Cerebellar nuclear complex (tissue), 1 donor: ENCODE data around the gene ROS1.
"Not testable (repeated sequence)": the region's sequence is repeated elsewhere in the genome, so short reads cannot be mapped to it uniquely, and the experiment has no call there.

ENCODE experiments used
- DNase-seq, 2 experiments: peaks; one replicate each; lab custom pipeline; 2025; lab: John Stamatoyannopoulos, UW

Gene ROS1

GRCh38 chr6:117425431-117426153 is at the start of gene ROS1:
TSS of gene ROS1 (minus strand) at chr6:117425942. CDS start at chr6:117425656, 286 bp downstream.
- no peak for DNase-seq

DNA sequence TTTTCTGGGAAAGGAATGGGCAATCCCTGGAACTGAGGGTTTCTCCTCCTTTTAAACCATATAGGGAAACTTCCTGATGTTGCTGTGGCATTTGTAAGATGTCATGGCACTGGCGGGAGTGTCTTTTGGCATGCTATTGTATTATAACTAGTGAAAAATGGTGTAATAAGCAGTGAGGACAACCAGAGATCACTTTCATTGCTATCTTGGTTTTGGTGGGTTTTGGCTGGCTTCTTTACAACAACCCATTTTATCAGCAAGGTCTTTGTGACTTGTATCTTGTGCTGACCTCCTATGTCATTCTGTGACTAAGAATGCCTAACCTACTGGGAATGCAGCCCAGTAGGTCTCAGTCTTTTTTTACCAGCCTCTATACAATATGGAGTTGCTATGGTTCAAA is 47.7 kb upstream of the ROS1 start:
- DNase-seq = no peak

- no peak for DNase-seq
Measured at GRCh38 chr6:117472667-117473066, 46.9 kb upstream of the ROS1 start.

GRCh38 chr6:117469791-117470190 is 44.0 kb upstream of the ROS1 start:
- no peak for DNase-seq

DNA sequence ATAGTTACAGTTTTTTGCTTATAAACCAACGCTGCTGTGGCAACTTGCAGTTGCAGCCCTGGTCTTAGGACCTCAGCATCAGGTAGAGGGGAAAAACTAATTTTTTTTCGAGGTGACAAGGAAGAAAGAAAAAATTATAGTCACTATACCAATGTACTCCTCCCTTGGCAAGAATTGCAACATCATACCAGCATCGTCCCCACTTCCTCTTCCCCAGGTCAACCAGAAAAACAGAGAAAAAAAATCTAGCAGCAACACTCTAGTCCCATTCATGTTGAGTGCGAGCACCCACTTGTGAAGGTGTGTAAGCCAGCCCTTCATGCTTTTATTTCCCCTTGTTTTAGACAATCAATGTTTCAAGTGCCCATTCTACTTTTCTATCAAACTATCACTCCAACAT is 43.6 kb upstream of the ROS1 start:
- DNase-seq = no peak

- not testable (repeated sequence) for DNase-seq
Measured at GRCh38 chr6:117468527-117468926, 42.8 kb upstream of the ROS1 start.

DNA sequence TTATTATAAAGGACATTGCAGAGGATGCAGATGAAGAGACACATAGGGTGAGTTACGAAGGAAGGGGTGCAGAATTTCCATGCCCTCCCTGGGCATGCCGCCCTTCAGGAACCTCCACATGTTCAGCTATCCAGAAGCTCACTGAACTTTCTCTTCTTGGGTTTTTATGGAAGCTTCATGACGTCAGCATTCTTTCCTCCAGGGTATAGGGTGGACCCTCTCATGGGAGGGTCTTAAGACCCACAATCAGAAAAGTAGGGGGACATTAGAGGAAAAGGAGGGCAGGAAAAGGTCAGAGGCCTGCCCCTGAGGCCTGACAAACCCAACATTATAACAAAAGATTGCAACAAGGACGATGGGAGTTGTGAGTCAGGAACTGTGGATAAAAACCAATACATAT is 42.1 kb upstream of the ROS1 start:
- no peak for DNase-seq

- DNase-seq = no peak
Measured at GRCh38 chr6:117465691-117466090, 39.9 kb upstream of the ROS1 start.

DNA sequence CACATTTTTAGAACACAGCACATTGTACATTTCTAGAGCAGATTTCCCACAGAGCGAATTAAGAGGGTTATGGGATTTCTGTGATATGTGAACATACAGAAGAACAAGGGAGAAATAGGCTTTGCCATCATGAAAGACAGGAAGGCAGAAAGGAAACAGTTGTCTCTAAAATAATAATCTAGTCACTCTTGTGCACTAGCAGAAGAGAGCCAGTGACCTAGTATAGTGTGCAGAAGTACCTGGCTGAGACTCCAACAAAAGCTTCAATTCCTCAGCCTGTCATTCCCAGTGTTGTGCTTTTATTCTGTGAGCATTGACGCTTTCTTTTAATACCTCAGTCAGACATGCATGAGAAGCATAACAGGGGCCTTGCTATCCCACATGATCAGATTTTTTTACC is 39.0 kb upstream of the ROS1 start:
- DNase-seq = no peak

- DNase-seq = no peak
Measured at GRCh38 chr6:117463762-117464665, 38.3 kb upstream of the ROS1 start.

GRCh38 chr6:117459204-117459944 is 33.6 kb upstream of the ROS1 start:
- DNase-seq = no peak

GRCh38 chr6:117456998-117457397 is 31.3 kb upstream of the ROS1 start:
- DNase-seq = no peak

DNA sequence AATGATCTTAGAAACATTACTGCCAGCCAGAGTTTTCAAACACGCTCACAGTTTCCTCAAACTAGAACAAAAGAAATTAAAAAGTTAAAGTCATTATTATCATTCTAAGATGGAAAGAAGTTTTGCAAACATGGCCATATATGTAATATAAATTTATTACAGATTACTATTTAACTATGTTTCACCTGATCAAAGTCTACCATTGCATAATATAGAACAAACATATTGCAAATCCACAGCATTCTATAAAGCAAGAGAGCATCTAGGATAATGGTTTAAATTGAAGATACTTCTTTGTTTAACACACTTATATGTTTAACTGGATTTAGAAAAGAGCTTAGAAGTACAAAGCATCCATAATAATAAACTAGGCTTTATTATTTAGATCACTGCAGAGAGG is 30.5 kb upstream of the ROS1 start:
- no peak for DNase-seq

GRCh38 chr6:117451671-117452070 is 25.9 kb upstream of the ROS1 start:
- no peak for DNase-seq

DNA sequence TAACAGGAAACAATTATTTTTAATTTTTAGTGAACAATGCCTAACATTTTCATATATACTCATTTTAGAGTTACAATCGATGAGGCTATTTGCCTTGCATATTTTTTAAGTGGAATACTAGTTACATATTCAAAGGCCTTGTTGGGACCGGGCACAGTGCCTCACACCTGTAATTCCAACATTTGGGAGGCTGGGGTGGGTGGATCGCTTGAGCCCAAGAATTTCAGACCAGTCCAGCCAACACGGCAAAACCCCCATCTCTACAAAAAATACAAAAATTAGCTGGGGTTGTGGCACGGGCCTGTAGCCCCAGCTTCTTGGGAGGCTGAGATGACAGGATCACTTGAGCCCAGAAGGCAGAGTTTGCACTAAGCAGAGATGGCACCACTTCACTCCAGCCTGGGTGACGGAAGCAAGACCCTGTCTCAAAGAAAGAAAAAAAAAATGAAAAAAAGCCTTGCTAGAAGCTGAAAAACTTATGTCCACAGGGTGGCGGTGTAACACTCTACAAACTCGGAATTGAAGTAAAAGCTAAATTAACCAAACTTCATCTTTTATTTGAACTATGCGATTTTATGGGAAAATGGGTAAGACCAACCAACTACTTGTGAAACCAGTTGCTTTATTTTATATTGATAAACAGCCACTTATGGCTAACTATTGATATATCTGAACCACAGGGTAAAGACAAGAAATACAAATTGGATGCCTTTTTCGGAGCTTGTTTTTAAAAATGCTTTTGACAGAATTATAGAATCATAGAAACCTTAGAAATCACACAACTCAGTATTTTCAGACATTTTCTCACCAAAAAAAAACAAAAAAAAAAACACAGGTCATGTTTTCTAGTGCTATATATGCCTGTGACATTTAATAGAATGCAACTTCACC is 24.1 kb upstream of the ROS1 start:
- no peak for DNase-seq

GRCh38 chr6:117448732-117449485 is 23.2 kb upstream of the ROS1 start:
- DNase-seq = no peak

GRCh38 chr6:117448011-117448410 is 22.3 kb upstream of the ROS1 start:
- DNase-seq = no peak

DNA sequence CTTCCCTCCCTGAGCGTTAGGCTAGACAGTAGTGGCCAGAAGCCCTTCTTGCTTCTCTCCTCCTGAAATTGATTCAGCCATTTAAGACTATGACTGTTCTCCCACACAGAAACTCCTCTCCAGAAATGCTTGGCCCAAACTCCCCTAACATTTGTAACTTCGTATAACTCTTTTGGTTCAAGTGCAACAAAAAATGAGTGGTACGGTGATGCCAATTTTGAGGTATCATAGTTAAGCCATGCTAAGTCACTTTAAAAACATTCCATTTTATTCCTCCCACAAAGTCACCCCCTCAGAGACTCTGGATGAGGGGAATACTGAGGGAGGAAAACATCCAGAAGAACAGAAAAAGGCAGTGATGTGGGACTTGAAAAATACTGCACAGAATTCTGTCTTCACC is 21.1 kb upstream of the ROS1 start:
- DNase-seq = no peak

- DNase-seq = no peak
Measured at GRCh38 chr6:117444600-117444999, 18.9 kb upstream of the ROS1 start.

DNA sequence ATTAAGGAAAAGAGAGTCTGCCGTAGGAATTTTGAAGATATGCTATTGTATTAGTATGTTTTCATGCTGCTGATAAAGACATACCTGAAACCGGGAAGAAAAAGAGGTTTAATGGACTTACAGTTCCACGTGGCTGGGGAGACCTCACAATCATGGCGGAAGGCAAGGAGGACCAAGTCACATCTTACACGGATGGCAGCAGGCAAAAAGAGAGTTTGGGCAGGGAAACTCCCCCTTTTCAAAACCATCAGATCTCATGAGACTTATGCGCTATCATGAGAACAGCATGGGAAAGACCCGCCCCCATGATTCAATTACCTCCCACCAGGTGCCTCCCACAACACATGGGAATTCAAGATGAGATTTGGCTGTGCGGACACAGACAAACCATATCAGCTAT is 16.6 kb upstream of the ROS1 start:
- not testable (repeated sequence) for DNase-seq

- DNase-seq = no peak
Measured at GRCh38 chr6:117441824-117442264, 16.1 kb upstream of the ROS1 start.
